HG02763 (cell line): ENCODE results near the gene SLC19A1.
"Not testable (repeated sequence)": the region's sequence is repeated elsewhere in the genome, so short reads cannot be mapped to it uniquely, and the experiment has no call there.

Experiments used
- ATAC-seq: cut with Tn5 transposase; IDR thresholded peaks from one replicate; pipeline ENCODE4 v1.9.1; 2021; ENCODE audit warnings: mild to moderate bottlenecking, moderate library complexity; ENCODE audit not compliant: unreplicated experiment

Gene SLC19A1

GRCh38 chr21:45576838-45577737 is 34.8 kb upstream of the SLC19A1 start:
- ATAC-seq = no peak

- no peak for ATAC-seq
Observed at GRCh38 chr21:45575993-45576837, 34.0 kb upstream of the SLC19A1 start.

GRCh38 chr21:45575304-45575992 is 33.2 kb upstream of the SLC19A1 start:
- ATAC-seq = no peak

DNA sequence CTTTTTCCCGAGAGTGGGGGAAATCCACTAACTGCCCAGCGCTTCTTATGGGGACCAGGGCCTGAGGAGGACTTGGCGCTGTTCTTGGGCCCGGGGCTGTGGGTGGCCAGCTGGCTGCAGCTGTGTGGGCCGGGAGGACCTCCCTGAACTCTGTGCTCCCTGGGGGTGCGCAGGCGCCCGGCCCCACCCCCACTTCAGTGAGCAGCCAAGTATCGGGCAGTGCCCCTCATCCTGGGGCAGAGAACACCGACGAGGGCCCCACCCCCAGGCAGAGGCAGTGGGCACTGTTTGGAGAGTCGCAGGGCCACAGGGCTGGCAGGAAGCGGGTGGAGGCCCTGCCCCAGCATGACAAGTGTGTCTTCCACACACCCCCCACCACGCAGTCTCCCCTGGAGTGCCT is 32.5 kb upstream of the SLC19A1 start:
- ATAC-seq = no peak

DNA sequence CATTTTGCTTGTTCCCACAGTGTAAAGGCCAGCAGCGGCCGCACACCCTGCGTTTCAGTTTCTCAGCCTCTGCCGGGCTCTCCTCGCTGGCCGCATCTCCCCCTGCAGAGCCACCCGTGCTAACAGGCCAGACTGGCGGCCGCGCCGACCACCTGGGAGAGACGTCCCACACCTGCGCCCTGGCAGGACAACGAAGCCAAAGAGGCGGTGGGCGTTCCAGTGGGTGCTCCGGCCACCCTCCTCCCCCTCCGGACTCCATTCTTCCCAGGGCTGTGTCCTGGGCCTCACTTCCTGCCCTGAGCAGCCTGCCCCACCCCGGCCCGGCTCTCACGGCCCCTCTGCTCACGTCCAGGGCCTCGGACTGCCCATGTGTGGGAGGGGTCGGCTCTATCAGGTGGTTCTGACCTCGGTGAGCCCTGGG is 31.9 kb upstream of the SLC19A1 start:
- ATAC-seq = no peak

- ATAC-seq = no peak
Observed at GRCh38 chr21:45573452-45574035, 31.3 kb upstream of the SLC19A1 start.

GRCh38 chr21:45572783-45573451 is 30.7 kb upstream of the SLC19A1 start:
- no peak for ATAC-seq

- ATAC-seq = no peak
Observed at GRCh38 chr21:45572231-45572630, 30.0 kb upstream of the SLC19A1 start.

DNA sequence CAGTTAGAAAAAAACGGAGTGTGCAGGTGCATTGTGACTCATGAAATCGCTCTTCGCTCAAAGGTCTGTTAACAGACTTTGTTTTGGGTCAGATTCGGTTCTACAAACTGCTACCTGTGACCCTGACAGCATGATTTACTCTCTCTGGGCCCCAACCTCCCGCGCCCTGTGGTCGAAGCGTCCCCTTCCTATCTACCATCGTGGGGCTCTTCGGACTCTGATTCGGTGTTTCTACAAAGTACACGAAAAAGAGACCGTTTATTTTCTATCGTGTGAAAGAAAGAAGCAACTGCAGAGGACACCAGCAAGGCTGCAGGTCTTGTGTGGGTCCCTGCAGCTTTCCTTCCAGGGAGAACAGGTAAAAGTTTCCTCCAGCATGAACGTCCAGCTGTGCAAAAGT is 29.4 kb upstream of the SLC19A1 start:
- ATAC-seq = no peak

DNA sequence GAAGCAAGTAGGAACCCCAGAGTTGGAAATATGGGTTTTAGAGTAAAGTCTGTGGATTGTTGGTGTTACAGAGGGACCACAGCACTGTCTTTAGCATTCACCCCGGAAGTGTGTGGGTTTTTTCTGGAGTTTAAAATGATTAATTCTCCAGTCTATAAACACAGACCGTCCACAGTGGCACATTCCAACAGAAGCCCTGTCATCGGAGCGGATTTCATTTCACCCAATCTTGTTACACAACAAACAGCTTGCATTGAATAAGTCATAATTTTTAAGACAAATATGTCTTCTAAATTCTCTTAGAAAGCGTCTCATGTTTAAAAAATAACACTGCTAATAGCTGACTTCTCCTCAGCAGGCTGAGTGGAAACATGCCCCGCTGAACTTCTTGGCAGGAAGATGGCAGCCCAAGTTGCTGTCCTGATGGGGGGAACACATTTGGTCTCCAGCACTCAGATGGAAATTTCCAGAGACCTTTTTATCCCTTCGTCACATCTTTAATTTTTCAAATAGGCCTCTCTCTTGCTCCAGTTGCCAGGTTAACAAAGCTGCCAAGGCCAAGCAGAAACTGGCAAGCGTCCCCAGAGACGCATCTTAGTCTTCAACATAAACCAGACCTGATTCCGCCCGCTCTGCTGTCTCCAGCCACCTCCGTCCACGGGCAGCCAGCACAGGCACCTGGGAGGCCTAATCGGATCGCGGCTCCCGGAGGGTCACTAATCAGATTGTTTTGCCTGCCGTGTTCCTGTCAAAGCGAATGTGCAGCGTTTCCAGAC is 28.8 kb upstream of the SLC19A1 start:
- no peak for ATAC-seq

GRCh38 chr21:45570071-45570470 is 27.8 kb upstream of the SLC19A1 start:
- no peak for ATAC-seq

- ATAC-seq = no peak
Observed at GRCh38 chr21:45568383-45568782, 26.1 kb upstream of the SLC19A1 start.

DNA sequence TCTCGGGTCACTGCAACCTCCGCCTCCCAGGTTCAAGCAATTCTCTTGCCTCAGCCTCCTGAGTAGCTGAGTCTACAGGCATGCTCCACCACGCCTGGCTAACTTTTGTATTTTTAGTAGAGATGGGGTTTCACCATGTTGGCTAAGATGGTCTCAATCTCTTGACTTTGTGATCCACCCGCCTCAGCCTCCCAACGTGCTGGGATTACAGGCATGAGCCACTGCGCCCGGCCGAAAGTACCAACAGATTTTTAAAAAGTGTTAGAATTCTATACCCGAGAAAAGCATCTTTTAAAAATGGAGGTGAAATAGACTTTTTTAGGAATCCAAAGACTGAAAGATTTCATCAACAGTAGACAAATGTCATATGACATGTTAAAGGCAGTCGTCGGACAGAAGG is 21.9 kb upstream of the SLC19A1 start:
- ATAC-seq = not testable (repeated sequence)

DNA sequence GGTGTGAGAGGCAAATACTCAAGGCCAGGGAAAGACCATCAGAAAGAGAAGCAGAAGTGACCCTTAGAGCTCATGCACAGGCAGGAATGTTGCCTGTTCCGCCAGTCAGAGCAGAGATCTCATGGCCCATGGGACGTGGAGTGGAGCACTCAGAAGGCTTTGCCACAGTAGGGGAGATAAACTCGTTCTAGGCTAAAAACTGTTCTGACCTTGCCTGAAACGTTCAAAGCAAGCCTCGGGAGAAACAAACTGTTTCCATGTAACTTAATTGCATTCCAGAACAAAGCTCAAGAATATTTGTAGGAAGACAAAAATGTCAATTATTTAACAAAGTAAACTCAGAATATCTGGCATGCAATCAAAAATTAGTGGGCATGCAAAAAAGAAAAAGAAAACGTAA is 20.7 kb upstream of the SLC19A1 start:
- no peak for ATAC-seq

DNA sequence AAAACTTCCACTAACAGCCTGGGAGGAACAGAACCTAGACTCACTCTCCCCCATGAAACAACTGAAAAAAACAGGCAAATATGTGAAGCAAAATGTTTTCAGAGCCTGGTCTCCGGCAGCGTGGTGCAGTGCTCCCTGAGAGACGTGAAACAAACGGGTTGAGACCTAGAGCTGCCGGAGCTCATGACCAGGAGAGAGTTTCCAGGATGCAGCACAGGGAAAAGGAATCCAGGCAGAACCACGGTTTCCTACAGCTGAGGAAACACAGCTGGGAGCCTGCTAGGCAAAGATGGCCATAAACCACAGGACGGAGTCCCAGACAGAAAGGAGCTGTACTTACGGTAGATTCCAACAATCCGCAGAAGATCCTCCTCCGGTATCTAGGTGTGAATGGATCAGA is 20.2 kb upstream of the SLC19A1 start:
- no peak for ATAC-seq

GRCh38 chr21:45561241-45561640 is 19.0 kb upstream of the SLC19A1 start:
- not testable (repeated sequence) for ATAC-seq

DNA sequence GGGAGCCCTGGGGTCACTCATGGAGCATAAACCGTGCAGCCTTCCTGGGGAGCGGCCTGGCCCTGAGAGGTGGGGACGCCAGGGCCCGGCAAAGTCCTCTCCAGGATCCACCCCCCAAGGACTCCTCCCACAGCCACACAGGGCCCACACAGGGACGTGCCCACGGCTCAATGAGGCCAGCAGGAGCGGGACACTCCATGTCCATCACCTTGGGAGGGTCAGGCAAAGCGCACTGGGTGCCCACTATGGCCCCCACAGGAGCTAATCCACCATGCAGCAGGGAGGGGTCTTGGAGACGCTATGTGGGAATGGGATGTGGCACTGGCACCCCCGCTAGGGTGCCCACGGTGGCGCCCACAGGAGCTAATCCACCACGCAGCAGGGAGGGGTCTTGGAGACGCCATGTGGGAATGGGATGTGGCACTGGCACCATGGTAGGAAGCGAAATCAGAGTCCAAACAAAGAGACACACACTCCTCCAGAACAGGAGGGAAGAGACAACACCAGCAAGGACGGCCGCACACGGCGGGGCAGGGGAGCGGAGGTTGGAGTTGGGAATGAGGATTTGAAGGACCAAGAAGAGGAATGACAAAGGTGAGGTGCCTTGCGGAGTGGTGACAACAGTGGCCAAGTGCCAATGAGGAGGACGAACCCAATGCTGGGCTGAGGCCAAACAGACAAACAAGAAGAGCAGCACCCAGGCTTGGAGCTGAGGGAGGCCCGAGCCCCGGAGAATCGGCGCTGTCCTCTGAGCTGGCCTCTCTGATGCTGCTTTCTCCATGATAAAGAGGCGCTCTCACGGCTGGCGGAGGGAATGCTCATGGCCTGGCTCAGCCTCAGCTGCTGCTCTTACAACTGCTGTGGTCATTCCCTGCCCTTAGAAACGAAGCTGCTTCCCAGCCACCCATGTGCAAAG is 18.1 kb upstream of the SLC19A1 start:
- ATAC-seq = no peak
